ENCODE results near the gene GLRA3.
"Not testable (repeated sequence)": the region's sequence is repeated elsewhere in the genome, so short reads cannot be mapped to it uniquely, and the experiment has no call there.

GLRA3 gene

DNA sequence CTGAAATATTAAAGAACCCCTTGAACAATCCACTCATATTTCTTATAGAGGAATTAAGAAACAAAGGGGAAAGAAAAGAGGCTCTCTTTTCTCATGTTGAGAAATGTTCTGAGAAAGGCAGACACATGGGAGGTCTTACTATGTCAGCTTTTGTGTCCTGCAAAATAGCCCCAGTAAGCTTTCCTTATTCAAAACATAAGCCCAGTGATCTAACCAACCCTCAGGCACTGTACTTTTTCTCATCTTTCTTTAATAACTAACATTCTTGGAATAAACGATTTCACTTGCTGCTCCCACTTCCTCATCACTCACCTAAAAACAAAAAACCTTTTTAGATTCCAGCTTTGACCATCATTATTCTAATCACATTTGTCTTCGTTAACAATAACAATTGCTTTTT, 115.9 kb downstream of the GLRA3 start:
- DNase-seq, result no peak

DNA sequence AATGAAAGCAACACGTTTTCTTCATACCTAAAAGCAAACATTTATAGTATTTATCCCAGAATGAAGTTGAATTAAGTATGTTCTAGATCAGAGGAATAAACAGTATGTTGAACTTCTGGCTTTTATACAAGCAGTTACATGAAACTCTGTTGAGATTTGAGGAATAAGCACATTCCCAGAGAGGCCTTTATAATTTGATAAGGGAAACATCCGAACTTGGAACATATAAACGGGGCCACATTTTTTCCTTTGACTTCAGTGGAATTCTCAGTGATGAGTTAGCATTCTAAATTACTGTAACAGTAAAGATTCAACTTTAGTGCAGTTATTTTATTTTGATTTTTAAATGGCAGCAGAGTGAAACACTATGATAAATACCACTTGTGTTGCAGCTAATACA, 119.5 kb downstream of the GLRA3 start:
- no peak for DNase-seq

DNA sequence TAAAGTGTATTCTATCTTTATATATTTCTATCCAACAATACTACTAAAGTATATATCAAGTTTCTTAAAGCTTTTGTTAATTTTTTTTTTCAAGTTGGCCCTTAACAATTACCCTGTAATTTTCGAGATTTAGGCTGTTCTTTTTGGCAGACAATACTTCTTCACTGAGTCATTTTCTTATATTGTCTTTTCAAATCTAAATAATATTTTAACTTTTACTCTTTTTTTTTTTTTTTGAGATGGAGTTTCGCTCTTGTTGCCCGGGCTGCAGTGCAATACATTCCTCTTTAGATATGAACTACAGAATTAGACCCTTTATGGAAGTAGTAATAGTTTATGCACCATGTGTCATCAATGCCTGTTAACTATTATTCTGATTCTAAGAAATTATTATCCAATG, 120.7 kb downstream of the GLRA3 start:
- DNase-seq, result no peak

DNA sequence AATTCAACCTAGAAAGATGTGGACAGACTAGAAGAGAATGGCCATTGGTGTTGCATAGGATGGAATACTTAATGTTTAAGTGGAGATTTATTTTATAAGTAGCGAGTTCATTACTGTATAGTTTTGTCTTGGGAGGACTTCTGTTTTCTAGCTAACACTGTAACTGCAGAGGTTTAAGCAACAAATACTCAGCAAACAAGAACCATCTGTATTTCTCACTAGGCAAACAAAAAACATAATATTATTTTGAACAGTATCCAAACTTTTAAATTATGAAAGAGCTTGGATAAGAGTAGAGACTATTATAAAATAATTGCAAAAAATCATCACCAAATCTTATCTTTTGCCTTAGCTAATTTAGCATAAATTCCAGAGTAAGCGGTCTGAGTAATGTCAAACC, 121.1 kb downstream of the GLRA3 start:
- DNase-seq, result no peak

DNA sequence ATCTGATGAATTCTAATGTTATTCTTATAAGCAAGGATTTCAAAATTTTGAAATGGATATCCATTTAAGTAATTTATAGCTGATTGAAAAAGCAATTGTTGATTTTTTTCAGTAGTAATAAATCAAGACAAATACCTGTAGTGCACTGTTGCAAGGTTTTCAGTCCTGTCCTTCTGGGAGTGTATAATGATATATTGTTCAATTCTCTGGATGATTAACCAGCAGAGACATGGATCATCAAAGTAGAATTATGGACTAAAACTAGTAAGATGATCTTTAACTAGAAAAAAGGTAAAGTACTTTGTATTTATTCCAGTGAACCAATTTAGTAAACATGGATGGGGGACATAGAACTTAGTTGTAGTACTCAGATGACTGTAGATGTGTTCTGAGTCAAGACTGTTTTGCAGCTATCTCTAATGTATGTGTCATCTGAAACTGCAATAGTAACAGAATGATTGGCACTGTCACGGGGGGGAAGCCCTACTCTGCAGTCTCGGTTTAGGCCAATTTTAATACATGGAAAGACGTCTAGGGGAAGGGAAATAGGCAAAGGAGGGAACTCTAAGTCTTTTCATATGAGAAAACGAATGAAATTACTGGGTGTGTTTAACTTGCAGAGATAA, 121.9 kb downstream of the GLRA3 start:
- DNase-seq, result no peak

DNA sequence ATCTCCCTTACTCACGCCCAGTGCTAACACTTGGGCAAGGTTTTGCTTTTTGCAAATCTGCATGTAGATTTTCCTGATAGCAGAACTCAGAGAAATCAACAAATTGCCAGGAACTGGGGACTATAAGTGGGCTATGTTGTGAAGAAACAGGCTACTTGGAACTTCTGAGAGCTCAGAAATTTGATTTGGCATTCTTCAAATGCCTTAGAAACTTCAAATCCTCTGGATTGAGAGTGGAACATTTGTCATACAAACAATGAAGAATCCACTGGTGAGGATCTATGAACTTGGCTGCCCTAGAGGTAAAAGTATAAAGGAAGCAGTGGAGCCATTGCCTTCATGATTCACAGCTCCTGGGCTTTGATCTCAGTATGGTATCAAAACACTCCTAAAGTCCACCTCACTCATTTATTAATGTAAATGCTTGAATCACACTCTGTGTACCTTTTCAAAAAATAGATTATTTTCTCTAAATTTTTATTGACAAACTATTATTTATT, 126.0 kb downstream of the GLRA3 start:
- DNase-seq, result no peak

DNA sequence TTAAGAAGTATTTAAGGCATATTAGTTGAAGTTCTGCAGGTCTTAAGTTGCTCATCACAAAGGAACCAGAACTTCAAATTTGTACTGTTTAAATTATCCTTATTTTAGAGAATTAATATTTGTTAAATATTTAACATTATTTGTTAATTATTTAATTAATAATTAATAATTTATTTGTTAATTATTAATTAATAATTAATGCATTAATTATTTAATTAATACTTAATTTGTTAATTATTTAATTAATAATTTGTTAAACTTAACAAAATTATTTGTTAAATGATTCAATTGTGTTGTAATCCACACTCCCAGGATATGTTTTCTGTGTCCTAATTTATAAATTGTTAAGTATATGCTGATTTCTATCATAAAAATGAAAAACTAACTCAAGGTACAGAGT, 129.4 kb downstream of the GLRA3 start:
- DNase-seq, result no peak

DNA sequence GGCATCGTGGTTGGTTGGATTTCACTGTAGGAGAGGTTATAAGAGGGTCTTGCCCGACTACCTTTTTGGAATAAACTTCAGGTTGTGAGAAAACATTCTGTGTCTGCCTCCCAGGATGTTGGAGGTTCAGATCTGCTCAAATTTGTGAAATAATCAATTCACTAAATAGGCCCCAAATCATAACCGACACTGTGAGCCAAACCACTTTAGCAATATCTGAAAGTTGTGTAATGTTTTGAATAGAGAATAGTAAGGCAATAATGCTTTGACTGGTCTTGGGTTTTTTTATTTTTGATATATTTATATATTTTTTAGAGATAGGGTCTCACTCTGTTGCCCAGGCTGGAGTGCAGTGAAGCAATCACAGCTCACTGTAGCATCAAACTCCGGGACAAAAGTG, 131.2 kb downstream of the GLRA3 start:
- no peak for DNase-seq

DNA sequence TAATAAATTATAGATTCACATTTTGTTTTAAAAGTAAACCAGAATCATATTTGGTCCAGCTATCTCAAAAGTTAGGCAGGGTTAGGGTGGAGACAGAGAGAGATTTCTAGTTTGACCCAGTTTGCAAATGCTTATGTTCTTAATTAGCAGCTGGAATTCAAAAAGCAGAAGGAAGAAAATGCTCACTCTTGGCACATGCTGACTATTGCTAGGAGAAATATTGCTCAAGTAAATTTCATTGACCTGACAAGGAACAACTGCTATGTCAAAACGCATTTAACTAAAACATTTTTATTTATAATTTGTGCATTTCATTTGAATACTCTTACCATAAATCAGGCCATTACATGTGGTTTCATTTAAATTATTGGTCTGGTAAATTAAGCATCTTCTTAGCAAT, 131.8 kb downstream of the GLRA3 start:
- DNase-seq, result no peak

DNA sequence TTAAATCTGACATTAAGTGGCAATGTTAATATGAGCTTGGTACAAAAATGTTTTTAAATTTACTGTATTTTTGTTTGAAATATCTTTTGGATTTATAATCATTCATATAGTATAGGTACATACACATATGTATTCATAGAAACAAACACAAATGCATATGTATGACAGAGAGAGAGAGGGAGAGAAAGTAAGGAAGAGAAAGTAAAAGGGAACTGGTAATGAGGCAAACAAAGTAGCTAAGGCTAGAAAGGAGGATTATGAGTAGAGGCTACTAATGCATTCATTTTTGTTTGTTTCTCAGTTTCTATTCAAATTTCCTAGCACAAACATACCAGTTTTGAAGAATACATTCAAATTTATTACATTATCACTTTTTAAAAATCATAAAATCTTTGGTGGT, 132.4 kb downstream of the GLRA3 start:
- DNase-seq, result no peak

DNA sequence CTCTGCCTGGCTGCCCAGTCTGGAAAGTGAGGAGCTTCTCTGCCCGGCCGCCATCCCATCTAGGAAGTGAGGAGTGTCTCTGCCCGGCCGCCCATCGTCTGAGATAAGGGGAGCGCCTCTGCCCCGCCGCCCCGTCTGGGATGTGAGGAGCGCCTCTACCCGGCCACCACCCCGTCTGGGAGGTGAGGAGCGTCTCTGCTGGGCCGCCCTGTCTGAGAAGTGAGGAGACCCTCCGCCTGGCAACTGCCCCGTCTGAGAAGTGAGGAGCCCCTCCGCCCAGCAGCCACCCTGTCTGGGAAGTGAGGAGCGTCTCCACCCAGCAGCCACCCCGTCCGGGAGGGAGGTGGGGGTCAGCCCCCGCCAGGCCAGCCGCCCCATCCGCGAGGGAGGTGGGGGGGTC, 137.2 kb downstream of the GLRA3 start:
- DNase-seq, result not testable (repeated sequence)

DNA sequence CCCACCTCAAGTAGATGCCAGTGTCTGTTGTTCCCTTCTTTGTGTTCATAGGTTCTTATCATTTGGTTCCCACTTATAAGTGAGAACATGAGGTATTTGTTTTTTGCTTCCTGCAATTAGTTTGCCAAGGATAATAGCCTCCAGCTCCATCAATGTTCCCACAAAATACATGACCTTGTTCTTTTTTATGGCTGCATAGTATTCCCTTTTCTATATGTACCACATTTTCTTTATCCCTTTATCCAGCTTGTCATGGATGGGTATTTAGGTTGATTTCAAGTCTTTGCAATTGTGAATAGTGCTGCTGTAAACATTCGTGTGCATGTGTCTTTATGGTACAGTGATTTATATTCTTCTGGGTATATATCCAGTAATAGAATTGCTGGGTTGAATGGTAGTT, 138.4 kb downstream of the GLRA3 start:
- no peak for DNase-seq

DNA sequence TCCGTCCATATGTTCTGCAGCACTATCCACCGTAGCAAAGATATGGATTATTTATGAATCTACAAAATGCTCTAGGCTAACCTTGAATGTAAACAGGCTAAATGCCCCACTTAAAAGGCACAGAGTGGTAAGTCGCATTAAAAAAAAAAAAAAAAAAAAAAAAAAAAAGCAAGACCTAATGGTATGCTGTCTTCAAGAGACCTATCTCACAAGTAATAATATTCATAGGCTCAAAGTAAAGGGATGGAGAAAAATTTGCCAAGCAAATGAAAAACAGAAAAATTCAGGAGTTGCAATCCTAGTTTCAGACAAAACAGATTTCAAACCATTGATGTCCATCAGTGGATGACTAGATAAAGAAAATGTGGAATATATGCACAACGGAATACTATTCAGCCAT, 139.4 kb downstream of the GLRA3 start:
- no peak for DNase-seq

DNA sequence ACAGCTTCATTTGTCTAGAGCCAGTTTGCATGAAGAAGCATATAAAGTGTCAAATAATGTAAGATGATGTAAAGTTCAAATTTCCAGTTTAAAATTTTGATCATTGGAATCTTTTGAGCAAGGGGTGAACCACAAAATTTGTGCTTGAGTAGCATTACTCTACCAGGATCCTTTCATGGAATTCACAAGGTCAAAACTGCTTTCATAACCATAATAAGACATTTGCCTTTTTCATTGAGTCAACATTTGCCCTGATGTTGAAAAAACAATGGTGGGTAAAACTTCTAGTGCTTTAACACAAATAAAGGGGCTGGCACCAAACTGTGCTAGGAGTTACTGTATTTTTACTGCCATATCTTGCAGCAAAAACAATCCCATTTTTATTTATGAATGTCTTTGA, 142.2 kb downstream of the GLRA3 start:
- no peak for DNase-seq

DNA sequence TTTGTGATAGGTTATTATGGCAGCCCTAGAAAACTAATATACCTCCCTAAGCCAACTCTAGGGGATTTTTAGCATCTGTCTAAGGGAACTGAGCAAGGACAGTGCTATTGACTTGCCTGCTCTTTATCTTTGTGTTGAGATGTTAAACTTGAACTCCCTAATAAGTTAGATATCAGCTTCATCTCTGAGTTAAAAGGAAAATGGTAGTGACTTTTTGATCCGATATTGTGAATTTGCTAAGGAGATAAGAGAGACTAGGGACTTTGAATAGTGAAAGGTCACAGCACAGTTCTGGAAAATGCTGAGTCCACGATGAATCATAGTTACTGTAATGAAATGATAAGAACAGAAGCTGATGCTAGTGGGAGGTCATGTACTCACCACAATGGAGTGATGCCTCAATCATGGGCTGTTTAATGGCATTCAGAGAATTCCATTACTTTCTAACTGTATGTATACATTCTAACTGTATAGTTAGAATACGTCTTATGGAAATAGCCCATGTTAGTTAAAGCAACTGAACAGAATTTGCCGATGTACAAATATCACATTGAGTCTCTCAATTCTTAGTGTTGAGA, 147.2 kb downstream of the GLRA3 start:
- no peak for DNase-seq

DNA sequence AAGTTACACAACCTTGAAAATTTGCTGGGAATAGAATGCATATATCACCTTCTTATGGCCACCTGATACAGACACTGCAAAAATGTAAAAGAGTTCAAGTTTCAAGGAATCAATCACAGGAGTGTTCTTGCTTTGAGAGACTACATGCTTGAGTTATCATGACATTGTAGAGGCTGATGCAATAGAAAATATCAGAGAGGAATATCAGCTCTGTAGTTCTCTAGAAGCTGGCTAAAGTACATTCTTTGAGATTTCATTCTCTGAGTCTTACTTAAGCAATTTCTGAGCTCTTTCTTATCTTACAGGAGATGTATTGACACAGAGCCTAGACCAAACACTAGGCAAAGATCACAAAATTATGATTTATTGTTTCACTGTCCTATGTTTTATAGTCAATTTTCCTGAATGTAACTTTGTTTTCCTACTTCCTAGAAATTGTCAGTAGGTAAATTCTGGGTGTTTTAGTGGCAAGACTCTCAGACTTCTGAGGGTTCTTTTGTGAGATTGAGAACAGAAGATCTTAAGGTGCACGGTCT, 154.7 kb downstream of the GLRA3 start:
- no peak for DNase-seq

DNA sequence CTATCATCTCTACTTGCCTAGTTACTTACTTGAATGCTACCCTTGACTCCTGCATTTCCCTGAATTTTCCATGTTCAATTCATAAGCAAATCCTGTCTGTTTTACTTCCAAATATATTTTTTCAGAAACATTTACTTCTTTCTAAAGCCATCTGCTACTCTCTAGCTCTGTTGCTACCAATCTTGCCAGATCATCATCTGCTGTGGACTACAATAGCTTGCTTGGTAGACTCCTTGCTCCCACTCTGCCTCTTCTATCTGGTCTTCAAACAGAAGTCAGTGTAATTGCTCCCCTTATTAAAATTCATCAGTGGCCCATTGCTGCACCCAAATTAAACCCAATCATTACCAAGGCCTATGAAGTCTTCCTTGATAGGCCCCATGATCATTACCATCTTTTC, 155.2 kb downstream of the GLRA3 start:
- no peak for DNase-seq

DNA sequence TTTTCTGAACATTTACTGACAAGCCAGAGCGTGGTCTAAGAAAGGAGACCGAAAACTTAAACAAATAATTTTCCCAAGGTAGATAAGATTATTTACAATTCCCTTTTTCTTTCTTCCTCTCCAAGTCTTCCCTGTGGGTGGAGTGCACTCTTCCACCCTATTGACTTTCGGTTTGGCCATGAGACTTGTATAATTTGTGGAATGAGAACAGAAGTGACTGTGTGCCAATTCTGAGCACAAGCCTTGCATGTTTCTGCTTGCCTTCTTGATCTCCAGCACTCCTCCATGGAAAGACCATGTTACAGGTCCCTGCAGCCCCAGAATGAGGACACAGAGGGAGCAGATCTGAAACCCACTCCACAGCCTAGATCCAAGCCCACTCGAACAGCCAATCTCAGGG, 156.8 kb downstream of the GLRA3 start:
- DNase-seq, result no peak

DNA sequence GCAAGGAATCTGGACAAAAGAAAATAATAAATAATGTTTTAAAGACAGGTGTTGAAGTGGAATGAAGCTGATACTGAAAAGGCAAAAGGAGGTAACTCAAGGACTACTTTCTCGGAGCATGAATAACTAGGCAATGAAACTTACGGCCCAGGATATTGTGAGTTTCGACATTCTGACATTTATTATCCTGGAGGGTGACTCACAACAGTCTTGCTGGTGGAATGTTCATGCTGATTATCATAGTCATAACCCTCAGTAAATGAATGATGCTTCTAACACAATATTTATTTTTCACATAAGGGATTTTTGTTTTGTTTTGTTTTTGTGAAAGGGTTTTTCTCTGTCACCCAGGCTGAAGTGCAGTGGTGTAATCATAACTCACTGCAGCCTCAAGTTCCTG, 159.8 kb downstream of the GLRA3 start:
- DNase-seq, result no peak

DNA sequence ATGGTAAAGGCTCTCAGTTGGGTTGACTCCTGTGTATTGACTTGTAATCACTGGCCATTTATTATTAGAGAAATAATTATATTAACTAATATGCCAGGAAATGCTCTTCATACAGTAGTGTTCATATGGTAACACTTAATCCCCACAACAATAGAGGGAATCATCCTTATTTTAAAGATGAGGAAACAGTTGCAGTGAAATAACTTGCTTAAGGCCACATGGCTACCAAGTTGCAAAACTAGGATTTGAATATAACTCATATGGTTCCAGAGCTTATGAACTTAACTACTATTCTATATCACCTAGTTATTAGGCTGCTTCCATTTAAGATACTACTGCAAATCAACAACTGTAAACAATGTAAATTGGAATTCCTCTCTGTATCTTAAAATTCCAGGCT, 163.2 kb downstream of the GLRA3 start:
- no peak for DNase-seq

DNA sequence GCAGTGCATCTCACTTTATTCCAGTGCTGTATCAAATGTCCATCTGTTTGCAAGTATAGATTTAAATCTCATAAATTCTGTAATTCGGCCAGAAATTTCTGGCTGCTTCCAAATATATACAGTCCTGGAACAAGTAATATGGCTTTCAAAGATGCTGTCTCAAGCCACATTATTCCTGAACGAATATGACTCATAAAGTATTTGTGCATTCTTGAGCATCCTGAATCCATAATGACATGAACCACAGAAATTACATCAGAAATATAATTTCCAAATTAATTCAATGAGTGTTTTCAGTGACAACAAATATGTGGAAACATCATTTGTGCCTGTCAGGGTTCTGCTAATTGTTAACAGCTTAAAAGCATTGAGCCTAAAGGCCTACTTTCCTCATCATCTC, 165.8 kb downstream of the GLRA3 start:
- no peak for DNase-seq

DNA sequence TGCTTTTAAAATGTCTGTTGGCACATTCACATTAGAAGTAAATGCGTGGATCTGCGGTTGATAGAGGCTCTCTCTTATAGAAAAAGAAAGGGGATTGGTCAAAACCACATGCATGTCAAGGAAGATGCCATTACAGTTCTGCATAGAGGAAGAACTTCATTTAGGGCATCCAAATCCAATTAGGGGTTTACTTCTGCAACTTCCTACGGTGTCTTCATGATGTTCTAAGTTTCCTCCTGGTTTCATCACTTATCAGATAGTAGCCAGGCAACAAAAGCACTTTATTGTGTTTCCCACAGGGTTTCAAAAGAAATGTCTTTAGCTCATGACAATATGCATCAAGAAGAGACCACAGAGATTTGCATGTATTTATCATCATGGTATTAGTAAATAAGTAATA, 170.8 kb downstream of the GLRA3 start:
- no peak for DNase-seq

DNA sequence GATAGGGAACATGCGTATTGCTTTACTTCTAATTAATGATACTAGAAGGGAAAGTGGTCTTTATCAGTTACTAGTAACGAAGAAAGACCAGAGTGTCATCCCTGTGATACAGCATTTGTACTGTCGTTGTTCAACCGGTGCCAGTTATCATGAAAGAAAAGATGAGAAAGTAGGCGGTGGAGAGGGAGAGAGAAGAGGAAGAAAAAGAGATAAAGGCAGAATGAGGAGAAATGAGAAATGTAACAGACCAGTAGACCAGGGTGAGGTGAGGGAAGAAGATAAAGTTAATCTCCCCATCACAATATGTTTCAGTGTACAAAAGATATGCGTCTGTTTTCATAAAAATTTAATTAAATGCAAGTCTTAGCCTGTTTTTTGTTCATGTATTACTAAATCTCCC, 171.6 kb downstream of the GLRA3 start:
- no peak for DNase-seq

DNA sequence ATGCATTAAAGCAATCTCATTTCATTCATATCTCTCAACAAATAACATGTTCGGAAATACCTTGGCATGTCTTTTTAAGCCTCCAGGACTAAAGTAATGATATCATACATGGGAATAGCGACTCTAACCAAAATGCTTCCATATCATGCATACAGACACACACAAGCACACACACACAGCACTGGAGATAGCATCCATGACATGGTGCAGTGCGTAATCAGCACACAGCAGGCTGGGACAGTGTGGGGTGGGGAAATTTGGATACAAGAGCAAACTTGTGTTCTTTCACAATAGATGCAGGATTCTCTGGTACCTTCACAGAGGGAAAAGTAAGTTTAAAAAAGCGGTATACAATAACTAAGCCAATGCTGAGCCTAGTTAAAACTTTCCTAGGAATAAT, 174.4 kb downstream of the GLRA3 start:
- DNase-seq, result no peak

DNA sequence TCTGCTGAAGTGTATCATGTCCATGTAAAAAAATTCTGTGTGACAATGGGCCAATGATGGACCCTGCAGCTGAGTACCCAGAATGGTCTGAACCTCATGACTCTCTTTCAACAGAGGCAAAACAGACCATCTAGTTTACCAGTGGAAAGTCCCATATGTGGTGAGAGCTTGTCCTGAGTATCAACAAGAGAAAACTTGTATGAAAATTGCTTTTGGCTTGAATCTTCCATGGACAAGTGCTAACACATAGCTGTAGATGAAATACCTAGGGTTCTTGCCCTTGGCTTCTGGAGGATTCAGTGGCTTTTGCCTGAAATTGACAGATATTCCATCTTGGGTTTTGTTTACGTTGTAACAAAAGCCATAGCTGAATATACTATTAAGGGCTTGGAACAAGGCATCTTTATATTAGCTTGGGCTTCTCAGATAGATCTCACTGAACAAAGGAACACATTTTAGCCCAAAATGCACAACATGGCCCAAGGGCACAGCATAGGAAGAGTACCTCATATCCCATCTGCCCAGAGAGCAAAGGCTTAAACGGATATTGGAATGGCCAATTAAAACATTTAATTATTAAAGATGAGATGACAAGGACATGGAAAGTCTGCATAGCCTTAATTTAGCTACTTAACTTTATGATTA, 178.2 kb downstream of the GLRA3 start:
- no peak for DNase-seq
